Endothelial cell of umbilical vein (primary cell): ENCODE data around the gene RASIP1. TPM values are rescaled to one million over a fixed set of nuclear protein-coding genes. Genes with fewer than 3 reads are reported as not detected.
"Not testable (repeated sequence)": the region's sequence is repeated elsewhere in the genome, so short reads cannot be mapped to it uniquely, and the experiment has no call there.

Source experiments
- BruUV-seq: library from RNA; stranded (reverse); fragments of 400-500 nt; replicated peaks from 2 replicates; lab custom pipeline; 2021; lab: Mats Ljungman, UMichigan
- CTCF ChIA-PET: fragments of 300-600, 350-600 bp; sonication (Branson Sonifier 250); formaldehyde crosslinking; loops from one replicate; lab custom pipeline; 2021; ENCODE audit warnings: antibody characterized with exemption, inconsistent platforms; lab: Charles Lee
- POLR2A ChIA-PET: fragments of 300-600, 350-600 bp; sonication (Branson Sonifier 250); formaldehyde crosslinking; loops from one replicate; lab custom pipeline; 2021; ENCODE audit warnings: antibody characterized with exemption, inconsistent platforms; lab: Charles Lee
- DNase-seq: peaks from one replicate; pipeline ENCODE4 v3.0.0-alpha.2; 2011; ENCODE audit warnings: low read depth, low spot score
- FAIRE-seq: peaks from 2 replicates; lab custom pipeline; 2011; peaks lifted over from hg19 to GRCh38; lab: Jason Lieb, UNC
- H2AFZ ChIP-seq: 2 replicates; pipeline ENCODE4 v1.6.0; 2012; ENCODE audit warnings: low read depth, low read length, control low read depth, inconsistent platforms
- H3K27ac ChIP-seq: 2 replicates; pipeline ENCODE4 v1.5.1; 2011; ENCODE audit warnings: low read depth, mild to moderate bottlenecking, control low read depth, low read length, moderate library complexity; ENCODE audit not compliant: insufficient read depth
- H3K27me3 ChIP-seq, 2 experiments: 2 replicates each; pipeline versions ENCODE4 v1.6.0 to v1.6.1; 2011; ENCODE audit warnings: low read length in 2 of 2, mixed read lengths in 1 of 2; ENCODE audit not compliant: control insufficient read depth in 2 of 2, insufficient read depth in 2 of 2
- H3K36me3 ChIP-seq, 2 experiments: 2 replicates in 1 of 2; 3 replicates in 1 of 2; pipeline ENCODE4 v1.5.1; 2011; ENCODE audit warnings: low read length in 2 of 2, mild to moderate bottlenecking in 1 of 2, moderate library complexity in 1 of 2; ENCODE audit not compliant: control insufficient read depth in 2 of 2, insufficient read depth in 2 of 2; ENCODE audit errors: extremely low read depth in 1 of 2
- H3K4me1 ChIP-seq: 3 replicates; pipeline ENCODE4 v1.5.1; 2011; ENCODE audit warnings: mild to moderate bottlenecking, low read length; ENCODE audit not compliant: control insufficient read depth, insufficient read depth; ENCODE audit errors: extremely low read depth
- H3K4me2 ChIP-seq: 2 replicates; pipeline ENCODE4 v1.6.1; 2011; ENCODE audit warnings: low read length, control low read depth, mixed read lengths; ENCODE audit not compliant: insufficient read depth
- H3K4me3 ChIP-seq, 3 experiments: fragments of 200-600 bp in 1 of 3; sonication (generic), shearing (Covaris generic) in 1 of 3; replicated peaks in 1 of 3; 2 replicates each; pipeline ENCODE4 v1.5.1; 2011 to 2016; ENCODE audit warnings: control low read depth in 3 of 3, low read length in 3 of 3, mild to moderate bottlenecking in 2 of 3, inconsistent platforms in 1 of 3, low read depth in 1 of 3, moderate library complexity in 1 of 3; ENCODE audit not compliant: insufficient read depth in 1 of 3
- H3K79me2 ChIP-seq: 2 replicates; pipeline ENCODE4 v1.6.0; 2012; ENCODE audit warnings: low read length, inconsistent platforms; ENCODE audit not compliant: control insufficient read depth, insufficient read depth
- H3K9ac ChIP-seq: replicated peaks from 2 replicates; pipeline ENCODE3; 2011; ENCODE audit warnings: low read length, control low read depth; ENCODE audit not compliant: insufficient read depth; ENCODE audit errors: extremely low read depth
- H3K9me1 ChIP-seq: replicated peaks from 3 replicates; pipeline ENCODE4 v1.6.0; 2011; ENCODE audit warnings: mild to moderate bottlenecking, low read length; ENCODE audit not compliant: control insufficient read depth, insufficient read depth; ENCODE audit errors: extremely low read depth
- H3K9me3 ChIP-seq: replicated peaks from 2 replicates; pipeline ENCODE4 v1.5.1; 2012; ENCODE audit warnings: low read length, inconsistent platforms; ENCODE audit not compliant: control insufficient read depth, insufficient read depth
- H4K20me1 ChIP-seq: replicated peaks from 2 replicates; pipeline ENCODE3; 2011; ENCODE audit warnings: mild to moderate bottlenecking, low read length; ENCODE audit not compliant: control insufficient read depth, insufficient read depth; ENCODE audit errors: extremely low read depth
- EZH2 ChIP-seq: IDR thresholded peaks from 2 replicates; pipeline ENCODE4 v1.6.1; 2012; ENCODE audit warnings: borderline replicate concordance, low read depth, mild to moderate bottlenecking, moderate library complexity, low read length, inconsistent platforms; ENCODE audit not compliant: severe bottlenecking
- FOS ChIP-seq: IDR thresholded peaks from 2 replicates; pipeline ENCODE4 v1.6.1; 2011; ENCODE audit warnings: mild to moderate bottlenecking, low read length, moderate library complexity, borderline replicate concordance; ENCODE audit not compliant: insufficient read depth
- GATA2 ChIP-seq: IDR thresholded peaks from 2 replicates; pipeline ENCODE4 v1.7.0; 2011; ENCODE audit warnings: low read depth, mild to moderate bottlenecking, moderate library complexity, mixed read lengths, low read length; ENCODE audit not compliant: insufficient read length, insufficient read depth
- JUN ChIP-seq: IDR thresholded peaks from 2 replicates; pipeline ENCODE4 v1.6.1; 2011; ENCODE audit warnings: borderline replicate concordance, low read depth; ENCODE audit not compliant: insufficient read length, insufficient read depth
- MYC ChIP-seq: IDR thresholded peaks from one replicate; pipeline ENCODE4 v1.6.1; 2011; ENCODE audit warnings: mild to moderate bottlenecking, low read depth, low read length
- POLR2A ChIP-seq: IDR thresholded peaks from 2 replicates; pipeline ENCODE4 v1.6.1; 2012; ENCODE audit warnings: low read depth, mild to moderate bottlenecking, control low read depth, low read length
- POLR2AphosphoS5 ChIP-seq: IDR thresholded peaks from 2 replicates; pipeline ENCODE4 v1.6.1; 2012; ENCODE audit warnings: low read depth, mild to moderate bottlenecking, control low read depth, low read length, moderate library complexity; ENCODE audit not compliant: insufficient read depth
- dilution Hi-C: fragments of 300-500 bp; cut with MboI; formaldehyde crosslinking; loops from one replicate; pipeline ENCODE4 v1.15.0; 2019; ENCODE audit warnings: low sequenced_read_pairs; ENCODE audit not compliant: extremely low pct_ligation_motif_present
- intact Hi-C: fragments of 100-400 bp; cut with micrococcal nuclease; formaldehyde crosslinking; loops from one replicate; pipeline ENCODE4 v1.10.0; 2022
- polyA plus RNA-seq, 4 experiments: library from polyadenylated mRNA; depleted of rRNA in 3 of 4; stranded (reverse) in 3 of 4; unstranded in 1 of 4; fragments of >200 nt; gene quantifications; 2 replicates each; pipeline versions ENCODE4 v1.2.1 to v1.2.3, GENCODE V29; 2011 to 2012; ENCODE audit warnings: missing spikeins in 1 of 4
- total RNA-seq: library from RNA; stranded (reverse); gene quantifications from 2 replicates; pipeline ENCODE4 v1.2.3, GENCODE V29; 2021
- TF ChIP-seq, protein P1 (sequence below): IDR thresholded peaks from 2 replicates; pipeline ENCODE4 v1.6.1; 2011; ENCODE audit not compliant: insufficient read depth, insufficient read length
- TF ChIP-seq, protein P2 (sequence below), 2 donors: IDR thresholded peaks; 1 replicate in 1 of 2; 2 replicates in 1 of 2; pipeline ENCODE4 v1.5.1; 2011; ENCODE audit warnings: low read length in 2 of 2, mild to moderate bottlenecking in 2 of 2, moderate library complexity in 2 of 2, control low read depth in 1 of 2, inconsistent platforms in 1 of 2, low read depth in 1 of 2; ENCODE audit not compliant: insufficient read depth in 1 of 2; ENCODE audit errors: extremely low read depth in 1 of 2

RASIP1 gene
- total and polyA plus RNA-seq, 2 donors (not counting 3 experiments of a cell fraction or from before 2014, with no cell fraction given) = 66.2 to 82.1 TPM

DNA sequence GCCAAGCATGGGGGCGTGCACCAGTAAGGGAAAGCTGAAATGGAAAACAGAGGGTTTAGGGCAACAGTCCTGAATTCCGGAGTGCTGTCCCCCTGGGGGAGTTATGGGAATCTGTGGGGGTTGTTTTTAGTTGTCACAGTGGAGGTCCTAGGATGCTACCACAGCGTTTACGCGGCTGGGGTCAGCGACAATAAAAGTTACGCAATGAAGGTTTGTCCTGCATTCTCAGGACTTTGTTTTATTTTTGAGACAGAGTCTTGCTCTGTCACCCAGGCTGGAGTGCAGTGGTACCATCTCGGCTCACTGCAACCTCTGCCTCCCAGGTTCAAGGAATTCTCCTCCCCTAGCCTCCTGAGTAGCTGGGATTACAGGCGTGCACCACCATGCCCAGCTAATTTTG is 46.8 kb downstream of the RASIP1 start:
- H3K4me3 ChIP-seq, FAIRE-seq, H4K20me1 ChIP-seq, H3K27ac ChIP-seq, H3K79me2 ChIP-seq, H3K36me3 ChIP-seq, H3K4me2 ChIP-seq, H2AFZ ChIP-seq, H3K9me1 ChIP-seq, intact Hi-C loops, H3K9me3 ChIP-seq, H3K27me3 ChIP-seq, dilution Hi-C loops, POLR2A ChIA-PET, H3K9ac ChIP-seq, DNase-seq, BruUV-seq: not testable (repeated sequence)
- peaks cover 16% of the 10 kb centered on the region for H3K4me1 ChIP-seq
- CTCF ChIA-PET = interaction anchor here (0.9 to 1.9 kb wide), 2 partner anchors 10 to 18 kb away, joined by 3 to 11 read pairs; no protein-coding TSS in a partner anchor

DNA sequence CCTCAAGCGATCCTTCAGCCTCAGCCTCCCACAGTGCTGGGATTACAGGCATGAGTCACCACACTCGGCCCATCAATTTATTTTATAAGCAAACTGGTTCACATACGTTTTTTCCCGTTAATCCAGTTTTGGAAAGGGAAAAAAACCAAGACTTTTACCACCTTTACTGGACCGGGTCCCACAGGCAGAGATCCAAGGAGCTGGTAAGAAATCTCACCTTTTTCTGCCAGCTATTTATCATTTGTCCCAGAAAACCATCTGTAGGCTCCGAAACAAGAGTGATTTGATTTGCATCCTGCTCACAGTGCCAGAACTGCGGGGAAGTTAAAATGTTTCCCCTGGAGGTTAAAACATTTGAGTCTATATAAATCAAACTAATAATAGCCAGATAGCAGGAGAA is 51.0 kb downstream of the RASIP1 start:
- Histone ChIP-seq H3K9me1 (no peaks in the 10 kb centered on the region), H3K79me2 (no peaks in the 10 kb centered on the region), H3K27me3 (peaks cover 0 to 2% of the 10 kb centered on the region in 2 experiments), H4K20me1 (no peaks in the 10 kb centered on the region), H3K4me3 (no peak overlapping the region), H3K4me2 (no peak overlapping the region), H3K9ac (no peak overlapping the region), H2AFZ (no peak overlapping the region), H3K9me3 (no peaks in the 10 kb centered on the region), H3K36me3 (no peaks in the 10 kb centered on the region), H3K27ac (no peak overlapping the region), H3K4me1 (no peaks in the 10 kb centered on the region)
- TF ChIP-seq POLR2AphosphoS5 (no peak), JUN (no peak), POLR2A (no peak), MYC (no peak), EZH2 (no peak), FOS (no peak), GATA2 (no peak)
- TF ChIP-seq, protein P1, sequence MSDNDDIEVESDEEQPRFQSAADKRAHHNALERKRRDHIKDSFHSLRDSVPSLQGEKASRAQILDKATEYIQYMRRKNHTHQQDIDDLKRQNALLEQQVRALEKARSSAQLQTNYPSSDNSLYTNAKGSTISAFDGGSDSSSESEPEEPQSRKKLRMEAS = no peak
- TF ChIP-seq, protein P2, sequence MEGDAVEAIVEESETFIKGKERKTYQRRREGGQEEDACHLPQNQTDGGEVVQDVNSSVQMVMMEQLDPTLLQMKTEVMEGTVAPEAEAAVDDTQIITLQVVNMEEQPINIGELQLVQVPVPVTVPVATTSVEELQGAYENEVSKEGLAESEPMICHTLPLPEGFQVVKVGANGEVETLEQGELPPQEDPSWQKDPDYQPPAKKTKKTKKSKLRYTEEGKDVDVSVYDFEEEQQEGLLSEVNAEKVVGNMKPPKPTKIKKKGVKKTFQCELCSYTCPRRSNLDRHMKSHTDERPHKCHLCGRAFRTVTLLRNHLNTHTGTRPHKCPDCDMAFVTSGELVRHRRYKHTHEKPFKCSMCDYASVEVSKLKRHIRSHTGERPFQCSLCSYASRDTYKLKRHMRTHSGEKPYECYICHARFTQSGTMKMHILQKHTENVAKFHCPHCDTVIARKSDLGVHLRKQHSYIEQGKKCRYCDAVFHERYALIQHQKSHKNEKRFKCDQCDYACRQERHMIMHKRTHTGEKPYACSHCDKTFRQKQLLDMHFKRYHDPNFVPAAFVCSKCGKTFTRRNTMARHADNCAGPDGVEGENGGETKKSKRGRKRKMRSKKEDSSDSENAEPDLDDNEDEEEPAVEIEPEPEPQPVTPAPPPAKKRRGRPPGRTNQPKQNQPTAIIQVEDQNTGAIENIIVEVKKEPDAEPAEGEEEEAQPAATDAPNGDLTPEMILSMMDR (IDR thresholded peaks at IDR 0.05; ENCODE audit: extremely low read depth in 1 of 2, insufficient read depth in 1 of 2, low read depth in 1 of 2, low read length in 2 of 2) = no peak
- dilution Hi-C loops (no loop called here), intact Hi-C loops (no loop called here)
- no TSS peak for BruUV-seq
- no peak for DNase-seq
- POLR2A ChIA-PET = no interaction called here
- CTCF ChIA-PET = interaction anchor here (3.0 kb wide), 1 partner anchor 14 kb away, joined by 15 read pairs; no protein-coding TSS in a partner anchor
- FAIRE-seq = no peak
